Aorta (tissue), 5 donors: ENCODE measurements around the gene ASPRV1. TPM values are rescaled to one million over a fixed set of nuclear protein-coding genes. Genes with fewer than 3 reads are reported as not detected.

Experiments used
- ATAC-seq: fragments of 200-7000 bp; cut with Tn5 transposase; one replicate; pipeline ENCODE4 v1.9.1; 2022; ENCODE audit warnings: moderate library complexity; ENCODE audit not compliant: low FRiP score
- DNase-seq, 2 donors: peaks; one replicate each; pipeline ENCODE4 v3.0.0-alpha.2; 2020
- H3K27ac ChIP-seq, 2 donors: one replicate each; pipeline ENCODE4 v1.5.1; 2013; ENCODE audit warnings: low read length in 2 of 2, mild to moderate bottlenecking in 2 of 2, moderate library complexity in 2 of 2, control low read depth in 1 of 2, inconsistent platforms in 1 of 2, low read depth in 1 of 2
- H3K27me3 ChIP-seq, 2 donors: one replicate each; pipeline ENCODE4 v1.6.1; 2013; ENCODE audit warnings: control low read depth in 1 of 2, low read length in 1 of 2, mild to moderate bottlenecking in 1 of 2, moderate library complexity in 1 of 2; ENCODE audit not compliant: insufficient read depth in 2 of 2, control insufficient read depth in 1 of 2
- H3K36me3 ChIP-seq, 2 donors: one replicate each; pipeline ENCODE4 v1.6.1; 2013; ENCODE audit warnings: control low read depth in 1 of 2, low read length in 1 of 2, mild to moderate bottlenecking in 1 of 2; ENCODE audit not compliant: insufficient read depth in 2 of 2, control insufficient read depth in 1 of 2
- H3K4me1 ChIP-seq, 2 donors: one replicate each; pipeline ENCODE4 v1.6.1; 2013; ENCODE audit warnings: low read length in 2 of 2, control low read depth in 1 of 2, mild to moderate bottlenecking in 1 of 2, moderate library complexity in 1 of 2; ENCODE audit not compliant: insufficient read depth in 2 of 2, control insufficient read depth in 1 of 2
- H3K4me3 ChIP-seq, 2 donors: one replicate each; pipeline ENCODE4 v1.5.1; 2013; ENCODE audit warnings: low read length in 2 of 2, control low read depth in 1 of 2, mild to moderate bottlenecking in 1 of 2
- H3K9me3 ChIP-seq: one replicate; pipeline ENCODE4 v1.6.1; 2013; ENCODE audit warnings: mild to moderate bottlenecking, low read length; ENCODE audit not compliant: control insufficient read depth
- WGBS, 2 donors: extraction: QIAGEN DNeasy Blood & Tissue Kit; methylation state at CpG; one replicate each; pipeline ENCODE4 v1.1.7; 2013; 5-methylcytosine and 5-hydroxymethylcytosine counted together
- intact Hi-C, 2 donors: fragments of 100-400 bp; cut with DNase I; formaldehyde crosslinking; loops; one replicate each; pipeline versions ENCODE4 v1.14.2 to v1.15.0; 2022
- polyA plus RNA-seq, 2 donors: library from polyadenylated mRNA; stranded (reverse); fragments of 200-250 nt; gene quantifications; one replicate each; pipeline ENCODE4 v1.2.3, GENCODE V29; 2013
- total RNA-seq, 2 donors: library from RNA; stranded (reverse); fragmentation: NEBNext Ultra II Directional; extraction: Animal tissue kit (Norgen Biotek cat#: 25700); gene quantifications; one replicate each; pipeline ENCODE4 v1.2.1, GENCODE V29; 2021
- donor health status: healthy with polysubstance abuse.
- donor health status: Bipolar disorder and iron deficiency.
- donor health status: DM: no; HTN: no; CAD: no.
- donor health status: DM: no; HTN: no; CAD: no.
- donor health status: DM: yes; HTN: yes; CAD: no.

Gene ASPRV1
- total and polyA plus RNA-seq, 4 donors, result 1.1 to 3.4 (median 2.0) TPM

GRCh38 chr2:69969991-69970390, 8.6 kb upstream of the ASPRV1 start:
- intact Hi-C loops, result no loop called here
- DNase-seq, result peak in 1 of 2 donors; percentile 26
- no peak overlapping the region for H3K27ac ChIP-seq

DNA sequence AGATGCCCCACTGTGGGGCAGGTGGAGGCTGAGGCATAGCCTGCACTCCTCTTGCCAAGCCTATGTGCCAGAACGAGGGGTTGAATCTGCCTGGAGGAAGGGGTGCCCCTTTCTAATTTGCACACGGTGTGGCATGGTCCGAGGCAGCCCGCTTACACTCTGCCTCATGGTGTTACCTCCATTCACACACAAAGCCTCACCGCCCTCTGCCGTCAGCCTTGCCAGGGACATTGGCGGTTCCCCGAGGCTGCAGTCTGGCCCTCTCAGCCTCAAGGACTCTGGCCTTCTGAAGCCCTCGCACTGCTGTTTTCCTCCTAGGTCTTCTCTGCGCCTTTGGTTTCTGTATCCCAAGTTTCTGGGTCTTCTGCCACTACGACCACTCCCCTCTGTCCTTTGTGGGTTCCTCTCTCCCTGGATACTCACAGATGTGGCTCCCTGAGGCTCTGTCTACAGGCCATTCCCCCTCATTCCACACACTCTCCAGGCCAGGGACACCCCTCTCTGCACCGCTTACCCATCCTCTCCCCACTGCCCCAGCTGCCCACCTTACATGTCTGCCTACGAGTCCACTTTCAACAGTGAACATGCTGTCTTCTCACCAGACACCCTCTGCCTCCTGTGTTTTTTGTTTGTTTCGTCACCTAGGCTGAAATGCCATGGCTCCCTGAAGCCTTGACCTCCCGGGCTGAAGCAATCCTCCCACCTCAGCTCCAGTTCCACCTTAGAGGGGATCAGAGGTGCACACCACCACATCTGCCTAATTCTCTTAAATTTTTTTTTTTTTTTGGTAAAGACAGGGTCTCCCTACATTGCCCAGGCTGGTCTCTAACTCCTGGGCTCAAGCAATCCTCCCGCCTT, 7.9 kb upstream of the ASPRV1 start:
- H3K4me1 ChIP-seq, result no peaks in the 10 kb centered on the region
- no peak overlapping the region for H3K27ac ChIP-seq
- 86 to 90% methylated on average over 15 to 16 of the region's 16 CpGs for WGBS, 2 donors
- intact Hi-C loops, result no loop called here
- no peak for ATAC-seq
- DNase-seq, result no peak
- no peaks in the 10 kb centered on the region for H3K36me3 ChIP-seq
- H3K27me3 ChIP-seq, result no peaks in the 10 kb centered on the region
- no peak overlapping the region for H3K4me3 ChIP-seq
- H3K9me3 ChIP-seq, result no peaks in the 10 kb centered on the region

More at GRCh38 chr2:69969991-69970390, 8.6 kb upstream of the ASPRV1 start:
- H3K4me1 ChIP-seq, result no peaks in the 10 kb centered on the region
- H3K36me3 ChIP-seq, result no peaks in the 10 kb centered on the region
- H3K4me3 ChIP-seq, result no peak overlapping the region
- no peaks in the 10 kb centered on the region for H3K27me3 ChIP-seq
- no peaks in the 10 kb centered on the region for H3K9me3 ChIP-seq
- 71% methylated on average over 4 of the region's 4 CpGs for WGBS, 2 donors
- no peak for ATAC-seq

DNA sequence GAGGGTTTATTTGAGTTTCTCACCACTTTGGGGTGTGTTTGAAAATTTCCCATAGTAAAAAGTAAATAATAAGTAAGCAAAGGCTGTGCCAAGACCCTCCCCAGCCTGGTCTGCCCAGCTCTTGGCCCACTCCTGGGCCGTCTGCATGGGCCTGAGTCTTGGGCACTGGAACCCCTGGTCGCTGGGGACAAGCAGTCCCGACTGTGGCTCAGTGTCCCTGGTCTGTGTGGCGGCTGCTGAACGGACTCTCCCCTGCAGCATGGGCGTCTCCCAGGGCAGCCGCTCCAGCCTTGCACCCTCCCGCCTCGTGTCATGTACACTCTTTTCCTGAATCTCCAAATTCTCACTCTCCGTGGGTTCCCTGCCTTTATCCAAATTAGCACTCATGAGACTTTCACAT, 7.2 kb upstream of the ASPRV1 start:
- H3K9me3 ChIP-seq, result no peaks in the 10 kb centered on the region
- DNase-seq (no peak), ATAC-seq (no peak)
- H3K27ac ChIP-seq, result no peak overlapping the region
- no peak overlapping the region for H3K4me3 ChIP-seq
- intact Hi-C loops, result no loop called here
- H3K27me3 ChIP-seq, result no peaks in the 10 kb centered on the region
- WGBS, 2 donors, result 84 to 86% methylated on average over 10 of the region's 10 CpGs
- no peaks in the 10 kb centered on the region for H3K36me3 ChIP-seq
- H3K4me1 ChIP-seq, result no peaks in the 10 kb centered on the region

- H3K27me3 ChIP-seq, result no peaks in the 10 kb centered on the region
- no peak overlapping the region for H3K4me3 ChIP-seq
- DNase-seq (no peak), ATAC-seq (no peak)
- no peak overlapping the region for H3K27ac ChIP-seq
- WGBS, 2 donors, result 94 to 97% methylated on average over 2 of the region's 2 CpGs
- intact Hi-C loops, result no loop called here
- H3K4me1 ChIP-seq, result no peaks in the 10 kb centered on the region
- no peaks in the 10 kb centered on the region for H3K36me3 ChIP-seq
- no peaks in the 10 kb centered on the region for H3K9me3 ChIP-seq
These were observed 5.1 kb upstream of the ASPRV1 start for GRCh38 chr2:69966496-69966895.

DNA sequence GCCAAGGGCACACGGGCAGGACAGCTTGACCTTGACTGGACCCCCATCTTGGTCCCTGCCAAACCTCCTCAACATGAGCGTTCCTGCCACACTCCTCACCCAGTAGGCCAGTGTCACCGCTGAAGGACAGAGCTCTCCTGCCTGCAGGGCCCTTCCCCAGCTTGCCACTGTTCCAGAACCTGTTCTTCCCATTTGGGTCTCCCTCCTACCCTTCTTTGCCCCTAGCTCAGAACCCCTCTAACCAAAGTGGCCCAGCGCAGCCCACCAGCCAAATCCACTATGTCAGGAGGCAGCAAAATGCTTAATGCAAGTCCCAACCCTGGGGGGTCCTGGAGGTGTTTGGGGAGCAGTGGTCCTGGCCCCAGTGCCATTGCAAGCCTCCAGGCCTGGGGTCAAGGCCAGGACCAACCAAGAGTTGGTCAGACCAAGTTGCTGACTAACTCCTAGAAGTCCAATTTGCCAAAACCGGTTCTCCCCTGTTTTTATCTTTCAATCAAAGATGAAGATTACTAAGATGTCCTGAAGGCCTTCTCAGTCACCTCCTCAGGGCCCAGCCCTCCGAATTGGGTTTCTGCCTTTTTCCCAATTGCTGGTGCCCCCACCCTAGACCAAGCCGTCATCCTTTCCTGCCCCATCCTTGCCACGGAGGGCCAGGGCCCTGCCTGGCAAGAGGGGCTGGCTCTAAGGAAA, 4.5 kb upstream of the ASPRV1 start:
- Histone ChIP-seq H3K9me3 (no peaks in the 10 kb centered on the region), H3K4me3 (no peak overlapping the region), H3K4me1 (no peaks in the 10 kb centered on the region), H3K27me3 (no peaks in the 10 kb centered on the region), H3K27ac (no peak overlapping the region), H3K36me3 (no peaks in the 10 kb centered on the region)
- no peak for DNase-seq
- 91 to 93% methylated on average over 8 of the region's 8 CpGs for WGBS, 2 donors
- ATAC-seq, result no peak
- intact Hi-C loops, result no loop called here

GRCh38 chr2:69964353-69964841, 3.0 kb upstream of the ASPRV1 start:
- no peaks in the 10 kb centered on the region for H3K4me1 ChIP-seq
- no peak overlapping the region for H3K4me3 ChIP-seq
- WGBS, 2 donors, result 90 to 92% methylated on average over 7 of the region's 7 CpGs
- no peak overlapping the region for H3K27ac ChIP-seq
- no peak for ATAC-seq
- intact Hi-C loops, result no loop called here
- H3K36me3 ChIP-seq, result no peaks in the 10 kb centered on the region
- no peaks in the 10 kb centered on the region for H3K9me3 ChIP-seq
- no peak for DNase-seq
- H3K27me3 ChIP-seq, result no peaks in the 10 kb centered on the region

DNA sequence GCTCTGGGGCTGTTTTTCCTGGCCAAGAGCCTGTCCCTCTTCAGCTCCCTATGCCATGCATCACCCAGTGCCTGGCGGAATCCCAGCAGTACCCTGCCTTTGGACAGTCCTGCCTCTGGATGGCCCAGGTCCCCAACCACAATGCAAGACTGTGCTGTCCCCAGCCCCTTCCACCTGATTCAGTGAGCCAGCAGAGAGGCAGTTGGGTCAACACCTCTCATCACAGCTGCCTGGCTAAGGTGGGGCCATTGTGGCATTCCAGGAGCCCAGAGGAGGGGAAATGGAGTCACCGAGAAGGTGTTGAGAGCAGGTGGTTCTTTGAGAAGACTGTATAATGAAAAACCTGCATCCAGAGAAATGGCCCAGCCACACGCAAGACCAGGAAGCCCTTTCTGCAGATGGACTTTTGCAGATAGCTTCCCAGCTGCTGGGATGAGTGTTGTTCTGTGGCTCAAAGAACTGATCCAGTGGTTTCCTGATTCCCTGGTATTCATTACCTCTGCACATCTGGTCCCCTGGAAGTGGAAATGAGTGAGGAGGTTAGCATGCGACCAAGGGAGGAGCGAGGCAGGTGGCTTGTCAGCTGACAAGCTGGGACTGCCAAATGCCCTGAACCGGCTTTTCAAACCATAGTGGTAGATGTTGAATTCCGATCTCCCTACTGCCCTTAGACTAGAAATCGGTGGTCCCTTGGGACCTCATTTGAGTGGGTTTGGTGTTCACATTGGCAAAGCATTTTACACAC, 1.7 kb upstream of the ASPRV1 start:
- Histone ChIP-seq H3K9me3 (no peaks in the 10 kb centered on the region), H3K27me3 (no peaks in the 10 kb centered on the region), H3K27ac (no peak overlapping the region), H3K36me3 (no peaks in the 10 kb centered on the region), H3K4me3 (no peak overlapping the region), H3K4me1 (no peaks in the 10 kb centered on the region)
- no peak for ATAC-seq
- no peak for DNase-seq
- intact Hi-C loops, result no loop called here
- 94 to 97% methylated on average over 8 of the region's 8 CpGs for WGBS, 2 donors

GRCh38 chr2:69960821-69961220, 610 bp downstream of the ASPRV1 start:
- WGBS, 2 donors, result 94 to 95% methylated on average over 6 of the region's 6 CpGs
- H3K4me1 ChIP-seq, result no peaks in the 10 kb centered on the region
- intact Hi-C loops, result no loop called here
- ATAC-seq, result no peak
- H3K9me3 ChIP-seq, result no peaks in the 10 kb centered on the region
- DNase-seq, result no peak
- no peak overlapping the region for H3K27ac ChIP-seq
- H3K36me3 ChIP-seq, result no peaks in the 10 kb centered on the region
- H3K4me3 ChIP-seq, result no peak overlapping the region
- no peaks in the 10 kb centered on the region for H3K27me3 ChIP-seq
